GM19035 (cell line): ENCODE measurements around the gene MBP.
"Not testable (repeated sequence)": the region's sequence is repeated elsewhere in the genome, so short reads cannot be mapped to it uniquely, and the experiment has no call there.

Source experiments
- ATAC-seq: cut with Tn5 transposase; IDR thresholded peaks from one replicate; pipeline ENCODE4 v1.9.1; 2021; ENCODE audit not compliant: unreplicated experiment

MBP gene

DNA sequence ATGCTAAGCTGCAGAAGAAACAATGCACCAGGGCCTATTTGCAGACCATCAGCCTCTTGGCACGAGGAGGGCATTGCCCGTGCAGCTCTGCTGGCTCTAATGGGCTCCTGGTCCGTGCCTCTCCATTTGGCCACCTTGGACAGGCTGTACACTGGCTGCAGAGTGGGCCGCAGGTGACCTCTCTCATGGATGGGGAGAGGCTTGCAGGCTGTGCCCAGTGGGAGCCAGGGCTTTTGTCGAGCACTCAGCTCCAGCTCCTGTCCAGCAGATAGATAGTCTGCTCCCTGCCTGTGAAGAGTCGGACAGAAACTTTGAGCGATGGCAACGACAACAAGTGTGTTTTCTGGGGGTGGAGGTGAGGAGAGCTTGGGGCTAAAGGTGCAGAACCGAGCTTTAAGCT lies 100.9 kb downstream of the MBP start:
- no peak for ATAC-seq

DNA sequence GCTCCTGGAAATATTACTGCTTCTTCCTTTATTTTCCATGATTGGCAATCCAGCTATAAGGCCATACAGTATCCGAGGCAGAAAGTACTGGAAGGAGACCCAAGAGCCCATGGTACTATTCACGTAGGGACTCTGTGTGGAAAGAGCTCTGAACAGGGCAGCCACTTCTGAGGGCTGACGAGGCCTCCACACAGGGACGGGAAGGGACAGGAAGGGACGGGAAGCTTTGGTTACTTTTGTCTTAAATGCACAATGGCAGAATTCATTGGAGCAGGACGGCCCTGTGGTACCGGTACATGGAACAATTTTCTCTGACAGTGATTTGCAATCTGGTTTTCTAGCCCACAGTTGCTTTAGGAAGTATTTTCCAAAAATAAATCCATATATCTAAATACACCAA lies 102.4 kb downstream of the MBP start:
- no peak for ATAC-seq

DNA sequence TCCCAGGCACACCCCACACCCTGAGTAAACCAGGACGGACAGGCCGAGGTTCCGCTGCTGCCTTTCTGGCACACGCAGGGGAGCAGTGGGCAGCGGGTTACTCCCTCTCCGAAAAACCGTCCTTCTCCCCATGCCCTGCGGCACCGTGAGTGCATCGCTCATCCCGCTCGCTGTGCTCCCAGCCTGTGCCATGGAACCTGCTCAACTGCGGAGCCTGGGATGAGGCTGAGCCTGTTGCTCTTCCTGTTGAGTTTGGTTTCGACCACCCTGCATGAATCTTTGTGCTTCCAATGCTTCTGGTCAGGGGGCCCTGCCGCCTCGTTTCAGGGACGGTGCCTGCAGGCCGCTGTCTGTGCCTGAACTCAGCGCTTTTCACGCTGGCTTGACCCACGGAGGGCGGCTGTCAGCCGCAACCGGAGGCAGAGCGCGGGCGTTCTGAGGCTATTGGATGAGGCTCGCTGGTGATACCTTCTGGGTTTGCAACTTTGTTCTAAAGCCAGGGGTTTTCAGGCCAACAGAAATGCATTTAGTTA lies 106.7 kb downstream of the MBP start:
- no peak for ATAC-seq

DNA sequence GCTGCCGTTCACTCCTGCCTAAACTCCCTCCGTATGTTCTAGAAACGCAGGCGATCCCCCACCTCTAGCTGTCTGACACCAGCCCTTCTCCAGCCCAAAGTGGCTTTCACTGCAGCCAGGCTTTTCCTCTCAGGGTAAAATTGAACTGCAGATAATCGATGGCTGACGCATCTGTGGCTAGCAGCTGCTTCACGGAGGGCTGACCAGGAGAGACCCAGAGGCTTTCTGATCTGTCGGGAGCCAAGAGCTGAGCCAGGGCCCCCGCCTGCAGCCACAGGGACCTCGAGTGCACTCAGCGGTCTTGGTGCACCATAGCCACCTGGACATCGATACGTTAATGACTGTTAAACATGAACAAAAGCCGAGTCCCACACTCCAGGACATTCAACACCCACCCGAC lies 107.5 kb downstream of the MBP start:
- no peak for ATAC-seq

DNA sequence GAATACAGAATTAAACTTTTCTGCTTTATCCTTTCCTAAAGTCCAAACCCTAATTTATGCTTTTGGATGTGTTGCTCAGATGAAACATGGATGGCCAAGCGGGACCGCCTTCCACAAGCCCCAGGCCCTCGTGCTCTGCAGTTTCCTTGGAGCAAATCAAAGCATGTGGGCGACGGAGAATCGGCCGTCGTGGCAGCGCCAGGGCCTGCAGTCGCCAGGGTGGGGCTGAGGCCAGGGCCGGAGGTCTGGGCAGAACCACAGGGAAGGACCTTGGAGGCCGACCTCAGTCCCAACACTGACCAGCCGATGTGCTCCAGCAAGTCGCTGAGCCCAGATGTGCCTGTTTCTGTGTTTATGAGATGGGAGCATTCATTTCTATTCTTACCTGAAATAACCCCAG lies 108.1 kb downstream of the MBP start:
- ATAC-seq: no peak

DNA sequence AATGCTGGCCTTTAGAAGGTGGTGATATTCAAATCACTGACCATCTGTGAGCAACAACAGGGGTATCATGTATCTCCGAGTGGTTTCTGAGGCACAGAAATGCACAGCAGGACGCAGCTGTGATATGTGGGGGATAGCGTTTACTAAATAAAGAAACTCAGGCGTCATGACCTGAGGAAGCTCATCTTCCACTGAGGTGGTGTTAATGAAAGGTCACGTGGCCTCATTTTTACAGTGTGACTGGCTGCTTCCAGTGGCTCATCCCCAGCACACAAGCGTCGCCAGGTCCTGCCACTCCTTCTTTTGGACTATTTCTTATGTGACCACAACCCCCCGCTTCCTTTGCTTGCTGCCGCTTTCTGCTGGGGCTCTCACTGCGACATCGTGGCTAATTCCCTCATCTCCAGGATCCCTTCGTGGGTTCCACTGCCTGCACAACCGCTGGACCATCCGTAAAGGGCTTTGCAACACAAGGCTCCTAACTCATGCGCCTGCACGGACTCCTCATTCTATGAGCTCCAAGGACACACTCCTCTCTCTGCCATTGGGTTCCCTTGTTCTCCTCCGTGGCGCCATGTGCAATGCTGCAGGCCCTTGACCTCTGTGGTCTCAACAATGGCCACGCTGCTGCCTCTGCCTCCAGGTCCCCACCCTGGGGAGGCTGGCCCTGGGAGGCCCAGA lies 109.3 kb downstream of the MBP start:
- ATAC-seq: no peak

DNA sequence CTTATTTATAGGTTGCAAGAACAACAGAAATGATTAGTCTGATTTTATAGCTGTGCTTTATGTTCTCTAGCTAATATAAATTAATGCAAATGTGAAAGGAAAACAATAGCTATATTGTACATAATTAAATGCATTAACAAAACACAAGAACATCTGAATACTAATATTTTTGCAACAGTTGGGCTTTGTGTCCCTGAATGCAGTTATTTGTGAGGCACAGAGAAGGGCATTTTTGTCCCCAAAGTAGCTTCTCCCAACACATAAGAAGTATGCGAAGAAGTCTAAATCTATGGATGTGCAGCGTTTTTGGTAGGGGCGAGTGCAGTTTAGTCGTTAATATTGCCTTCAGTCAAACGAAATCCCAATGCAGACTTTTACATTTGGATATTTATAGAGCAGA lies 110.0 kb downstream of the MBP start:
- ATAC-seq: no peak

DNA sequence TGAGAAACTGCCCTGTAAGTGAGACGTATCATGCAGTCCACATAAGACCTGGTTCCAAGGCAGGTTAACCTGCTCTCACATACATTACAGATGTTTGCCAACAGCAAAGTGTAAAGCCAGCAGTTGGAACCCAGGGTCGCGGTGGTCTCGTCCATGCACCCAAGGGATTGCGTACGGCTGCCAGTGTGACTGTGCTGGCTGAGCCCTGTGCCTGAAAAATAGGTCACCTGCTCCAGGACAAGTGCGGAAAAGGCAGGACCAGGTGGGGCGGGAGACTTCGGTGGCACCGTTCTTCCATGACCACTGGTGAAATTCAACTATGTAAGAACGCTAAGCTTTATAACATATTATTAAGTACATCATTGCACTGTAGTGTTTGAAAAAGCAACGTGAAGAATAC lies 110.5 kb downstream of the MBP start:
- ATAC-seq: no peak

DNA sequence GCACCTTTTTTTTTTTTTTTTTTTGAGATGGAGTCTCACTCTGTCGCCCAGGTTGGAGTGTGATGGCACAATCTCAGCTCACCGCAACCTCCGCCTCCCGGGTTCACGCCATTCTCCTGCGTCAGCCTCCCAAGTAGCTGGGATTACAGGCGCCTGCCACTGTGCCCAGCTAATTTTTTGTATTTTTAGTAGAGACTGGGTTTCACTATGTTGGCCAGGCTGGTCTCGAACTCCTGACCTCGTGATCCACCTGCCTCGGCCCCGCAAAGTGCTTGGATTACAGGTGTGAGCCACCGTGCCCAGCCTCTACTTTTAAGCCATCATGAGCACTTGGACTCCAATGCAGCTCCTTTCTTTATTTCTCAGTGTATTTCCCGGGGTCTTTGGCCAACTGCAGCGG lies 111.1 kb downstream of the MBP start:
- ATAC-seq: not testable (repeated sequence)

DNA sequence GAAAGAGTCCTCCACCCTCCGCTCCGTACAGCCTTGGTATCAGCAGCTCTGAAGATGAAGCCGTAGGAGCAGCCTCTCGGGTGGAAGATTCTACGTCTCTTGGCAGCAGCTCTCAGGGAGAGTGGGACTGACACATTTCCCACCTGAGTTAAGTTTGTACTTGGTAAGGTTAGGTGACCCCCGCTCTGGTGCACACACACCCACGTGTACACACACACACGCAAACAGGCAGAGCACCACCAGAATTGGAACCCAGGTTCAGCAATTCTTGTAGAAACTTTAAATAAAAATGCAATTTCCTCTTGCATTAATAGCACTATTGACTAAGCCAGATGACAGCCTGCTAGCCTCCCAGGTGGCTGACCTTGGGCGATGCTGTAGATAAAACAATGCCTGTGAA lies 111.5 kb downstream of the MBP start:
- no peak for ATAC-seq

DNA sequence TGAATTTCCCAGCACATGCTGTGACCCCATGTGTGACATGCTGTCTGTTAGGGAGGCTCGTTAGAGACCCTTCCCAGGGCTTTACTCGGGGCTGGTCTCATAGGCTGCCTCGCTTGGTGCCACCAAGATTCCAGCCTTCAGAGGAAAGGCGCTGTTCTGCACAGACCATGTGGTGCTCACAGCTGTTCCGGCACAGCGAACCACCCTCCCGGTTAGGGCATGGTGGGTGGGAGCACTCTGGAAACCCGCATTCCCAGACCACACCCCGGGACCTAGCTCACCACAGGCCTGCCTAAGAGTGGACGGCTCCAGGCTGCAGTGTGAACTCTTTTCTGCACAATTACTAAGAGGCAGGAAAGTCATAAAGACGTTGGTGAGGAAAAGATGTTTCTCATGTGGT lies 112.0 kb downstream of the MBP start:
- no peak for ATAC-seq

DNA sequence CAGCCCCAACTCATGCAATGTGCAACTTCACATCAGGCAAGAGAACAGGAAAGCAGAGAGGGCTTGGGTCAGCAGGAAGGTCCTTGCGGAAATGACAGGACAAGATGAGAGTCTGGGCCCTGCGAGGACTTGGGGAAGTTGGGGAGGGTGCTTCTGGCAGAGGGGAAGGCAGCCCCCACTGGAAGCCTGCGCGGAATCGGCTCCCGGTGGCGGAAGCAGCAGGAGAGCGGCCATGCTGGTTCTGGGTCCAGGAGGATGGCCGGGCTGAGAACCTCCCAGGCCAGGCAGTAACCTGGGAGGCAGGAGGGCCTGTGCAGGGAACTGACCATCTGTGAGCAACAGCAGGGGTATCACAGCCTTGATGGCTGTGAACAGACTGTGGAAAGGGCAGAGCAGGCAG lies 112.9 kb downstream of the MBP start:
- no peak for ATAC-seq

DNA sequence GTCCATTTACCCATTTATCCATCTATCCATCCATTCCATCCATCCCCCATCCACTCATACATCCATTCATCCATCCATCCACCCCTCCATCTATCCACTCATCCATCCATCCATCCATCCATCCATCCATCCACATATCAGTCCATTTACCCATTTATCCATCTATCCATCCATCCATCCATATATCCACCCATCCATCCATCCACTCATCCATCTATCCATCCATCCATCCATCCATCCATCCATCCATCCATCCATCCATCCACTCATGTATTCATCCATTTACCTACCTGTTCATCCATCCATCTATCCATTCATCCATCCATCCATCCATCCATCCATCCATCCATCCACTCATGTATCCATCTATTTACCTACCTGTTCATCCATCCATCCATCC lies 113.9 kb downstream of the MBP start:
- not testable (repeated sequence) for ATAC-seq

DNA sequence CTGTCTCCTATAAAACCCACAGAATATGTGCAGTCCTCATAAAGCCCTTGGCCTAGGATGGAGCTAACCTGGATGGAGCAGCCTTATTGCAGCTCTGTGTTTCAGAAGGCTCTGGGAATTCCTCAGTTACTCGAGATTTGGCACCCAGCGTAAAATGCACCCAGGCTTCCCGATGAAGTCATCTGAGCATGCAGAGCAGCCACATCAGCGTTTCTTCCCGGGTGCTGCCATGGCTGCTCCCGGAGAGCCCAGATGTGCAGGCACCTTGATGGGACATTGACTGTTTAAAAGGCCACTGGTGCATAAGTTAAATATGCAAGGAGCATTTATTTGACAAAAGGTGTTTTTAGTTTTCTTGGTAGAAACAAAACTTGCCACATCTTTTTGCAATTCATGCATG lies 115.2 kb downstream of the MBP start:
- ATAC-seq: no peak

DNA sequence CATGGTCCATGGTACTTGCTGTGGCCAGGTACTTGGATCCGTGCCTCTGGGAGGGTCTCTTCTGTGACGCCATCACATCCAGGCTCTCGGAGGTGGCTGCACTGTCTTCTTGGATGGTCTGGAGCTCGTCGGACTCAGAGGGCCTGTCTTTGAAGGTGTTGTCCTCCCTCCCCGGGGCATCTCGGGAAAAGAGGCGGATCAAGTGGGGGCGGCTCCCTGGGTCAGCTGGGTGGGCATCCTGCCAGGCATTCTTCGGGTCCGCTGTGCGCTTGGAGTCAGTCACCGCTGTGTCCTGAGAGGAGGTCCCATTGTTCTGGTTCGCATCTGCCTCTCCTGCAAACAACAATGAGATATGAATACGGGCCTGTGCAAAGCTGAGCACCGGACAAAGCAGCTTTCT lies 115.6 kb downstream of the MBP start:
- no peak for ATAC-seq

DNA sequence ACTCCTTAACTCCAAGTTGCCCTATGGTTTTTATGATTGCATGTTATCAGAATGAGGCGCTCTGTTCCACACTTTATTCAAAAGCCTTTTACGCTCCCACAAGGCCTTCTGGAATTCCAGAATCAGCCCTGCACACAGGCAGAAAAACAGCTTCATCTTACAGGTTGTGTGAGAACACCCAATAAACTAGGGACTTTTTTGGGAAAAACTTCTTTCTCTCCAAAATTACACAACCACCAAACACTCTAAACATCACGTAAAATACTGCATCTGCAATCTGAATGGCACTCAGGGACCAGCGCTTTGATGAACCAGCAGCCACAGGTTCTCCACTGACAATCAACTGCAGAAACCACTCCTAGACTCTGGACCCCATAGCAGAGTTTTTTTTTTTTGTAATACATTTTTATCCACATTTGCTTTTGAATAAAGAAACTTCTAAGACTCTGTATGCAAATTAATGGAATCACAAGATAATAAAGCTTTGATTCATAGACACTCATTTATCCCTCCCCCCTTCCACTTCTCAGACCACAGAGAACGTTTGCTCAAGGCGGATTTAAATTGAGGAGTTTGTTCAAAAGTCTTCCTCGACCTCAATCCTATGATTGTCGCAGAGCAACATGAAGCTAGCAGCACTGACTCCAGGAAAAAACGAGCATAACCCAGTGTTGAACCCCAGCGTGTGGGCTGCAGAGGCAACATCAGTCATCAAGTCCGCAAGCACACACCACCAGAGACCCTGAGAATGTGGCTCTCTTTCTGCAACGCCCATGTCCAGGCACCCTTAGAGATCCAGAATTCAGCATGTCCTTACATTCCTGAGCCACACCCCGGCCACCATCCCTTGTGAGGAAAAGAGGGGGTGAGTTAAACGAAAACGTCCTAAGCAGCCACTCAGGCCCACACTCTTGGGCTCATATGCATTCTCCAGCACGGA lies 116.5 kb downstream of the MBP start:
- ATAC-seq: no peak

DNA sequence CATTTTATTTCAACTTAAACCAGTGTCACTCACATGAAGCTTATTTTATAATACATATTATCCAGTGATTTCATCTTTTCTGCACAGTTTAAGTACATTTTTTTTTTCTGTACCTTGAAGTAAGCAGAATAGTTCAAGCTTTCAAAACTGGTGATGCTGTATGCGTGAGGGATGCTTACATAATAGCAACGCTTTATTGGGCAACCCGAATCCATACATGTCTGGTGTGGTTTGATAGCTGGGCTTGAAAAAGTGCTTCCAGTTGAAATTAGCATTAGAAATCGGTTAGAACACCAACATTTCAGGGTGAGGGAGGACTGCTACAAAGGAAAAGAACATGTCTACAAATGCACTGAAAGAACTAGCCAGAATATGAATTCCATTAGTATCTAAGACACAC lies 117.4 kb downstream of the MBP start:
- no peak for ATAC-seq

DNA sequence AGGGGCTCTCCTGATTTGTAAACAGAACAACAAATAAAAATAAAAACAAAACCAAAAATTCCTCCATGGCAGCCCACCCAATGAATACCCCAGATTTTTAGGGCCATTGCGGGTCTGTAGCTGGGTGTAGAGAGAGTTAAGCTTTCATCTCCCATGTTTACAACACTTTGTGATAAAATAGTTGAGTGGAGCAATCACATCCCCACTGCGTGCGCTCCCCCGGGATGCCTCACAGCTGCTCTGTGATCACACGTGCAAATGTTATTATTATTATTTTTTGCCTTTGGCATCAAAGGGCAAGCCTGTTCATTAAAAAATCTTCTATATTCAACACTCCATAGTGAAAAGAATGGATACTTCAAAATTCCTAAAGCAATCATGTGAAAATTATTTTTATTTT lies 118.0 kb downstream of the MBP start:
- ATAC-seq: no peak

DNA sequence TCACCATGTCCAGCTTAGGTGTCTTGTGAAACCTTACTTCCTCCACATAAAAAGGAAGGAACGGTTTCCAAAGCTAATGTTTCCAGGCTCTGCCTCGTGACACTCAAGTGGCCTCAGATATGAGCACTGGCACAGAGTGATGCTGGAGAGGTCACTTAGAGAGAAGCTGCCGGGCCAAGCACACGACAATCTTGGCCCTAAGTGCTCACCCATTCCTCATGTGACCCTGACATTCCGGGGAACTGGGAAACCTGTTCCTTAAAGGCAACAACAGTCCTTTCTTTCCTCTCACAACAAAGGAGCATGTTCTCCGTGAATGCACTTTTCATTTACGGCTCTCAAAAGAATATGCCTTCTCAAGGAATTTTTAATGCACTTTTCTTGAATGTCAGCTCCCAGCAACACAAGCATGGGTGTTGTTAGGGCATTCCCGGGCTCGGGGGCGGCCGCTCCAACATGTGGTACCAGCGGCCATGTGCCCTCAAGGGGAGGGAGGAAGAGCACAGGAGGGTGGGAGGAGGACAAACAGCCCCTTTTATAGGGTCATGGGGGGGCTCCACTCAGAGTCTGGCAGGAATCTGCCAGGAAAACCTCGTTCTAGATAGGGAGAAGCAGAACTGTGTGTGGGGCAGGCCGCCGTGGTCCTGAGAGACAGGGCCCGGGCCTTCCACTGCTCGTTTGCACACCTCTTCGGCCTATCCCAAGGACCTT lies 118.6 kb downstream of the MBP start:
- ATAC-seq: no peak

DNA sequence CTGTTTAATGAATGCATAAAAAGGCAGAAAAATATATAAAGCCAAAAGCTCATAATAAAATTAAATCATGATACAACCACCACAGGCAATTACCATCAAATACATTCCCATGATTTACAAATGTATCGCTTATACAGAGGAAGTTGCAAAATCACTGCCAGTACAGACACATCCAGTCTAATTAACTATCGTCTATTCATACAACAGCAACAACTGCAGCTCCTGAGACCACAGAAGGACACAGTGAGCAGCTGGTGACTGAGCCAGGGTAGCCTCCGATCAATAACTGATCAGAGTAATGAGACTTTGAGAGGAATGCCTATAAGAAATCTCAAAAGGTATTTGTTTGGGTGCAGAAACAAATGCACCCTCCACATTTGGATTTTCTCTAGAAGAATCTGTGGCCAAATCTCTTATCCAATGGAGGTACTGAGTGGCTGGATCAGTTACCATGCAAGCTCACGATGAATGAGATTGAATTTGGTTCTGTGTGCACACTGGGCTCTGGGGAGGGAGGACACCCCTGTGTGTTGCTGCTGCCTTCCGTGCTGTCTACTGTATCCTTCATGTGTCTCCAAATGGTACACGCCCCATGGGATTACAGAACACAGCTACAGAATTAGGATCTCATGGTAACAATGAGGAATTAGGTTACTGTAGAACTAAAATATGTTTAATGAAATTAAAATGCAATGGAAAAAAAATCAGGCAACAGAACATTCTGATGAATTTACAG lies 119.6 kb downstream of the MBP start:
- ATAC-seq: no peak

DNA sequence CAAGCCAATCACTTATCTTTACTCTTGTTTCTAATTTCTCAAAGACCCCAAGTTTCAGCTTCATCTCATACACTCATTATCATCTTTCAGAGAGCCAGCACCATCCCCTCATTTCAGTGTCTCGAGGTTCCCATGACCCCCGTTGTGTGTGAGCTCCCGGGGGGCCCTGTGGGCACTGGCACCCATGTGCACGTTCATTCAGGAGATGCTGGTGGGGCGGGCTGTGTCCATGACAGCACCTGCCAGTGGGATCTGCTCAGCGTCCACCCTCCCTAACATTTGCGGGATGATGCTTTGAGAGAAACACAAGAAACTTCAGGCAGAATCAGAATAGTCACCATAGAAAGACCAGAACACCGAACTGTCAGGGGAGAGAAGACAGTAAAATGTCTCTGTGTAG lies 120.5 kb downstream of the MBP start:
- ATAC-seq: no peak
